Measurements from ENCODE around the gene CAMKMT.

CAMKMT gene

DNA sequence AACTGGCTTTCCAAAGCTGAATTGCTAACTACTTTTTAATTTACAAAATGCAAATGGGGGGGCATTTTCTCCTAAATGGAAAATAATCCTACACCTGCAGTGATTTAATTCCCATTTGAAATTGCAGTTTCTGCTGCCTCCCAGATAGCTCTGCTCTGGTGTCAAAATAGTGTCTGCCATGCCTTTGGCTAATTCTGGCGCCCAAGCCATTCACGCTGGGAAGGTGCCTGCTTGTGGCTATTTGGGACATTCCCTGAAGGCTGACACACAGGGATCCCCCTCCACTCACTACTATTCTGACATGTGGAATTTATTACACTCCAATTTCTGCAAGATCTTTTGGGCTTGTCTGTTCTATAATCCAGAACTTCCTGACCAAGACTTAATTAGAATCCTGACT, 451.4 kb downstream of the CAMKMT start:
- no peaks in the 10 kb centered on the region for H3K9me3 ChIP-seq (replicated peaks in 1 of 2; ENCODE audit: control insufficient read depth in 2 of 2, insufficient read depth in 1 of 2, low read depth in 1 of 2, low read length in 2 of 2)
- no peak overlapping the region for H3K14ac ChIP-seq (ENCODE audit: low read length)
- DNase-seq (ENCODE audit: low spot score) = no peak
- no peak overlapping the region for H4K8ac ChIP-seq (ENCODE audit: low read depth, low read length)
- peaks cover 0 to 89% (median 0%) of the 10 kb centered on the region in 3 experiments for H3K27me3 ChIP-seq (ENCODE audit: control insufficient read depth in 3 of 3, insufficient read depth in 3 of 3, low read depth in 1 of 3, low read length in 3 of 3)
- H2BK5ac ChIP-seq (ENCODE audit: low read length) = no peak overlapping the region
- H3K4me1 ChIP-seq (ENCODE audit: control insufficient read depth in 2 of 2, insufficient read depth in 1 of 2, low read depth in 1 of 2, low read length in 2 of 2) = no peaks in the 10 kb centered on the region
- H3K4me3 ChIP-seq (ENCODE audit: low read length in 2 of 2) = no peak overlapping the region
- H3K9ac ChIP-seq (ENCODE audit: low read depth, low read length, poor library complexity) = no peak overlapping the region
- no peaks in the 10 kb centered on the region for H3K36me3 ChIP-seq (replicated peaks in 1 of 2; ENCODE audit: control insufficient read depth in 2 of 2, insufficient read depth in 2 of 2, low read length in 2 of 2)
- no peak overlapping the region for H3K4ac ChIP-seq (ENCODE audit: low read length)
- no peak overlapping the region for H2BK120ac ChIP-seq (ENCODE audit: low read depth, low read length)
- H3K18ac ChIP-seq (ENCODE audit: low read length) = no peak overlapping the region
- H4K91ac ChIP-seq (ENCODE audit: low read depth, low read length, poor library complexity) = no peak overlapping the region
- H3K27ac ChIP-seq (replicated peaks; ENCODE audit: low read length) = no peak overlapping the region
- no peak overlapping the region for H2AK5ac ChIP-seq (ENCODE audit: low read depth, low read length)
- no peak overlapping the region for H3K23ac ChIP-seq (ENCODE audit: low read depth, low read length, poor library complexity)
- no peak overlapping the region for H2BK15ac ChIP-seq (ENCODE audit: low read length)
- no CpG with 5 or more reads among the region's 2 CpGs for WGBS, 2 donors (ENCODE audit: extremely low coverage in 2 of 2, insufficient read length in 2 of 2, insufficient replicate concordance in 1 of 2)
- H3K79me1 ChIP-seq (ENCODE audit: low read depth, low read length) = no peaks in the 10 kb centered on the region
- H2BK12ac ChIP-seq (ENCODE audit: low read length) = no peak overlapping the region
- H3K4me2 ChIP-seq (ENCODE audit: insufficient read depth, low read length, poor library complexity, severe bottlenecking) = no peak overlapping the region
- no peak overlapping the region for H2AFZ ChIP-seq (ENCODE audit: low read length)

DNA sequence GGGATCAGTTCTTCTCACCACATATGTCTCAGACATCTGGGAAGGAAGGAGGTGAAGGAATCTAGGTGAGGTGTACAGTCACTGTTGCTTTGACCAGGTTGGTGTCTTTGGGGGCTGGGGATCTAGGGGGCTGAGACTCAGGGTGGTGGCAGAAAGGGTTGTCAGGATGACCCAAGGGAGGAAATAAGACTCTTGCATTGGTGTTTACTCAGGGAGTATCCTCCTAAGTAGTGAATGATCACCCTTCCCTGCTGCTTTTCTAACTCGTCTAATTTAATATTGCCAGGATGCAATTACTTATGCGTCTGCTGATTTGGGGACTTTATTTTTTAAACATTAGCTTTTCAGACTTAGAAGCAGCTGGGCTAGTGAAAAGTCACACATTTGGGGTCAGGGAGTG, 451.9 kb downstream of the CAMKMT start:
- Histone ChIP-seq H3K4me3 (ENCODE audit: low read length in 2 of 2) (no peak overlapping the region), H3K27ac (replicated peaks; ENCODE audit: low read length) (no peak overlapping the region), H3K9ac (ENCODE audit: low read depth, low read length, poor library complexity) (no peak overlapping the region), H2BK15ac (ENCODE audit: low read length) (no peak overlapping the region), H2BK5ac (ENCODE audit: low read length) (no peak overlapping the region), H3K18ac (ENCODE audit: low read length) (no peak overlapping the region), H4K91ac (ENCODE audit: low read depth, low read length, poor library complexity) (no peak overlapping the region), H4K8ac (ENCODE audit: low read depth, low read length) (no peak overlapping the region), H3K36me3 (replicated peaks in 1 of 2; ENCODE audit: control insufficient read depth in 2 of 2, insufficient read depth in 2 of 2, low read length in 2 of 2) (no peaks in the 10 kb centered on the region), H3K9me3 (replicated peaks in 1 of 2; ENCODE audit: control insufficient read depth in 2 of 2, insufficient read depth in 1 of 2, low read depth in 1 of 2, low read length in 2 of 2) (no peaks in the 10 kb centered on the region), H2AK5ac (ENCODE audit: low read depth, low read length) (no peak overlapping the region), H2AFZ (ENCODE audit: low read length) (no peak overlapping the region), H2BK12ac (ENCODE audit: low read length) (no peak overlapping the region), H3K23ac (ENCODE audit: low read depth, low read length, poor library complexity) (no peak overlapping the region), H2BK120ac (ENCODE audit: low read depth, low read length) (no peak overlapping the region), H3K27me3 (ENCODE audit: control insufficient read depth in 3 of 3, insufficient read depth in 3 of 3, low read depth in 1 of 3, low read length in 3 of 3) (peaks cover 0 to 84% (median 0%) of the 10 kb centered on the region in 3 experiments), H3K4me2 (ENCODE audit: insufficient read depth, low read length, poor library complexity, severe bottlenecking) (no peak overlapping the region), H3K4ac (ENCODE audit: low read length) (no peak overlapping the region), H3K79me1 (ENCODE audit: low read depth, low read length) (no peaks in the 10 kb centered on the region), H3K14ac (ENCODE audit: low read length) (no peak overlapping the region), H3K4me1 (ENCODE audit: control insufficient read depth in 2 of 2, insufficient read depth in 1 of 2, low read depth in 1 of 2, low read length in 2 of 2) (no peaks in the 10 kb centered on the region)
- no CpG with 5 or more reads among the region's 2 CpGs for WGBS, 2 donors (ENCODE audit: extremely low coverage in 2 of 2, insufficient read length in 2 of 2, insufficient replicate concordance in 1 of 2)
- DNase-seq (ENCODE audit: low spot score) = no peak

DNA sequence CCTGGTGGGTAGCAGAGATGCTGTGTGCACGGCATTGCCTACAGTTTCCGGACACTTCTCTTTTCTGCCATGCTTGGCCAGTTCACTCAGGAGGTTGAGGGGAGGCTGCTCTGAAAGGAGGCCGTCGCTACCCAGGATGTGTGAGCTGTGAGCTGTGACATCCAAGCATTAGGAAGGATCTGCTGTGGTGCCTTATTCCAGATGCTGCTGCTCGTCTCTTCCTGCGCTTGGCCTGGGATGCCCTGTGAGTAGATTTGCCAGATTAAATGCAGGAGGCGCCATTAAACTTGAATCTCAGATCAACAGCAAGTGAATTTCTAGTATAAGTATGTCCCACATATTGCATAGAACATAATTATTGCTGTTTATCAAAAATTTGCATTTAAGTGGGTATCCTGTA, 455.5 kb downstream of the CAMKMT start:
- Histone ChIP-seq H2BK5ac (ENCODE audit: low read length) (no peak overlapping the region), H3K18ac (ENCODE audit: low read length) (no peak overlapping the region), H3K4me2 (ENCODE audit: insufficient read depth, low read length, poor library complexity, severe bottlenecking) (no peak overlapping the region), H2AK5ac (ENCODE audit: low read depth, low read length) (no peak overlapping the region), H3K27me3 (ENCODE audit: control insufficient read depth in 3 of 3, insufficient read depth in 3 of 3, low read depth in 1 of 3, low read length in 3 of 3) (peaks cover 0 to 55% (median 4%) of the 10 kb centered on the region in 3 experiments), H2AFZ (ENCODE audit: low read length) (no peak overlapping the region), H3K4ac (ENCODE audit: low read length) (no peak overlapping the region), H3K9me3 (replicated peaks in 1 of 2; ENCODE audit: control insufficient read depth in 2 of 2, insufficient read depth in 1 of 2, low read depth in 1 of 2, low read length in 2 of 2) (no peaks in the 10 kb centered on the region), H4K8ac (ENCODE audit: low read depth, low read length) (no peak overlapping the region), H3K9ac (ENCODE audit: low read depth, low read length, poor library complexity) (no peak overlapping the region), H3K23ac (ENCODE audit: low read depth, low read length, poor library complexity) (no peak overlapping the region), H3K14ac (ENCODE audit: low read length) (no peak overlapping the region), H2BK12ac (ENCODE audit: low read length) (no peak overlapping the region), H3K27ac (replicated peaks; ENCODE audit: low read length) (no peak overlapping the region), H2BK15ac (ENCODE audit: low read length) (no peak overlapping the region), H3K36me3 (replicated peaks in 1 of 2; ENCODE audit: control insufficient read depth in 2 of 2, insufficient read depth in 2 of 2, low read length in 2 of 2) (no peaks in the 10 kb centered on the region), H2BK120ac (ENCODE audit: low read depth, low read length) (no peak overlapping the region), H3K4me3 (ENCODE audit: low read length in 2 of 2) (no peak overlapping the region), H4K91ac (ENCODE audit: low read depth, low read length, poor library complexity) (no peak overlapping the region), H3K79me1 (ENCODE audit: low read depth, low read length) (no peaks in the 10 kb centered on the region), H3K4me1 (ENCODE audit: control insufficient read depth in 2 of 2, insufficient read depth in 1 of 2, low read depth in 1 of 2, low read length in 2 of 2) (peaks cover 0 to 13% of the 10 kb centered on the region in 2 donors)
- no CpG with 5 or more reads among the region's 7 CpGs for WGBS, 2 donors (ENCODE audit: extremely low coverage in 2 of 2, insufficient read length in 2 of 2, insufficient replicate concordance in 1 of 2)
- no peak for DNase-seq (ENCODE audit: low spot score)

DNA sequence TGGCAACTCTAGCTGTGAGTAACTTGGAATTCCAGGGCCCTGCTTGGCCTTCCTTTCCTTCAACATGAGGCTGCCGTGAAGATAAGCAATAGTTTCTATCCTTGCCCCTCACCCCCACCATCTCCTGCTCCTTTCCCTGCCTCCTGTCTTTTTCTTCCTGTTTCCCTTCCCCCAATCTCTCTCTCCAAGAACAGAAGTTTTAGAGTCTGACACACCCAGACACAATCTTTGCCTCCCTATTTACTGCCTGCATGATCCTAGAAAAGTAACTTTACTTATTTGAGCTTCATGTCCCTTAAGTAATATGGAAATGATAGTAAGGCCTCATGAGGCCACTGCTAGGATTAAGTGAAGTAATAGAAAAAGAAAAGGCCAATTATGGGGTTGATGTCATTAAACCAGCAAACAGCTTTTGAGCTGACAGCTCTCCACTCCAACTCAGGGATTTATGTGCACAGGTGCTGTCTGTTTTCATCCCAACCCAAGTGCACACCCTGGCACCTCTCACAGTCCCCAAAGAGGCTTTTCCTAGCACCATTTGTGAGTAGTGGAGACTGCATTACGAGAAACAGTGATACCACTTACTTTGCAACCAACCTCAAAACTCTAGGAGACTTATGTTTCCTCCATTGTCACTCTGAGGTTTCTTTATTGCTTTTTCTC, 456.1 kb downstream of the CAMKMT start:
- Histone ChIP-seq H2AK5ac (ENCODE audit: low read depth, low read length) (no peak overlapping the region), H2BK120ac (ENCODE audit: low read depth, low read length) (no peak overlapping the region), H4K8ac (ENCODE audit: low read depth, low read length) (no peak overlapping the region), H3K9ac (ENCODE audit: low read depth, low read length, poor library complexity) (no peak overlapping the region), H3K36me3 (replicated peaks in 1 of 2; ENCODE audit: control insufficient read depth in 2 of 2, insufficient read depth in 2 of 2, low read length in 2 of 2) (no peaks in the 10 kb centered on the region), H3K14ac (ENCODE audit: low read length) (no peak overlapping the region), H2AFZ (ENCODE audit: low read length) (no peak overlapping the region), H3K23ac (ENCODE audit: low read depth, low read length, poor library complexity) (no peak overlapping the region), H3K79me1 (ENCODE audit: low read depth, low read length) (no peaks in the 10 kb centered on the region), H3K18ac (ENCODE audit: low read length) (no peak overlapping the region), H3K27me3 (ENCODE audit: control insufficient read depth in 3 of 3, insufficient read depth in 3 of 3, low read depth in 1 of 3, low read length in 3 of 3) (peaks cover 0 to 52% (median 4%) of the 10 kb centered on the region in 3 experiments), H3K9me3 (replicated peaks in 1 of 2; ENCODE audit: control insufficient read depth in 2 of 2, insufficient read depth in 1 of 2, low read depth in 1 of 2, low read length in 2 of 2) (no peaks in the 10 kb centered on the region), H4K91ac (ENCODE audit: low read depth, low read length, poor library complexity) (no peak overlapping the region), H3K4me3 (ENCODE audit: low read length in 2 of 2) (no peak overlapping the region), H2BK15ac (ENCODE audit: low read length) (no peak overlapping the region), H3K27ac (replicated peaks; ENCODE audit: low read length) (no peak overlapping the region), H2BK12ac (ENCODE audit: low read length) (no peak overlapping the region), H2BK5ac (ENCODE audit: low read length) (no peak overlapping the region), H3K4ac (ENCODE audit: low read length) (no peak overlapping the region), H3K4me2 (ENCODE audit: insufficient read depth, low read length, poor library complexity, severe bottlenecking) (no peak overlapping the region), H3K4me1 (ENCODE audit: control insufficient read depth in 2 of 2, insufficient read depth in 1 of 2, low read depth in 1 of 2, low read length in 2 of 2) (peaks cover 0 to 13% of the 10 kb centered on the region in 2 donors)
- no CpG with 5 or more reads among the region's 2 CpGs for WGBS, 2 donors (ENCODE audit: extremely low coverage in 2 of 2, insufficient read length in 2 of 2, insufficient replicate concordance in 1 of 2)
- DNase-seq (ENCODE audit: low spot score) = no peak
